ENCODE data around the gene CCDC69.
"Not testable (repeated sequence)": the region's sequence is repeated elsewhere in the genome, so short reads cannot be mapped to it uniquely, and the experiment has no call there.

The CCDC69 gene

GRCh38 chr5:151221574-151221973 lies 2.3 kb downstream of the CCDC69 start:
- DNase-seq = peak in 2 of 3 donors; percentile 21 to 29

- no peak for DNase-seq
These were observed 4.1 kb downstream of the CCDC69 start for GRCh38 chr5:151219789-151220188.

- DNase-seq = no peak
These were observed 4.8 kb downstream of the CCDC69 start for GRCh38 chr5:151219138-151219537.

- DNase-seq = no peak
These were observed 5.7 kb downstream of the CCDC69 start for GRCh38 chr5:151218177-151218576.

- DNase-seq = no peak
These were observed 7.1 kb downstream of the CCDC69 start for GRCh38 chr5:151216781-151217180.

GRCh38 chr5:151215546-151215880 lies 8.4 kb downstream of the CCDC69 start:
- DNase-seq = no peak

- peak; percentile 90 to 95 (median 94) for DNase-seq
These were observed 9.0 kb downstream of the CCDC69 start for GRCh38 chr5:151214614-151215545.

GRCh38 chr5:151213803-151214613 lies 9.9 kb downstream of the CCDC69 start:
- peak; percentile 82 to 90 (median 85) for DNase-seq

GRCh38 chr5:151212406-151212798 lies 11.5 kb downstream of the CCDC69 start:
- no peak for DNase-seq

GRCh38 chr5:151208481-151208914 lies 15.4 kb downstream of the CCDC69 start:
- DNase-seq = peak; percentile 79 to 80 (median 79)

GRCh38 chr5:151205411-151205810 lies 18.5 kb downstream of the CCDC69 start:
- DNase-seq = no peak

- DNase-seq = no peak
These were observed 19.8 kb downstream of the CCDC69 start for GRCh38 chr5:151204051-151204450.

GRCh38 chr5:151202381-151203139 lies 21.3 kb downstream of the CCDC69 start:
- peak; percentile 65 to 71 (median 68) for DNase-seq

GRCh38 chr5:151200913-151201595 lies 22.8 kb downstream of the CCDC69 start:
- DNase-seq = no peak

GRCh38 chr5:151199581-151200185 lies 24.2 kb downstream of the CCDC69 start:
- no peak for DNase-seq

- DNase-seq = no peak
These were observed 25.0 kb downstream of the CCDC69 start for GRCh38 chr5:151198861-151199260.

- DNase-seq = not testable (repeated sequence)
These were observed 26.6 kb downstream of the CCDC69 start for GRCh38 chr5:151197291-151197600.

- DNase-seq = no peak
These were observed 27.2 kb downstream of the CCDC69 start for GRCh38 chr5:151196556-151197290.

- DNase-seq = peak; percentile 47 to 72 (median 72)
These were observed 28.3 kb downstream of the CCDC69 start for GRCh38 chr5:151195622-151196021.

- DNase-seq = no peak
These were observed 31.3 kb downstream of the CCDC69 start for GRCh38 chr5:151192626-151193025.

GRCh38 chr5:151191661-151192060 lies 32.2 kb downstream of the CCDC69 start:
- DNase-seq = no peak
